Eye (tissue), 1 donor: ENCODE results near the gene RIC3.

Experiments used
- DNase-seq: peaks from one replicate; pipeline ENCODE4 v3.0.0-alpha.2; 2015

RIC3 gene

DNA sequence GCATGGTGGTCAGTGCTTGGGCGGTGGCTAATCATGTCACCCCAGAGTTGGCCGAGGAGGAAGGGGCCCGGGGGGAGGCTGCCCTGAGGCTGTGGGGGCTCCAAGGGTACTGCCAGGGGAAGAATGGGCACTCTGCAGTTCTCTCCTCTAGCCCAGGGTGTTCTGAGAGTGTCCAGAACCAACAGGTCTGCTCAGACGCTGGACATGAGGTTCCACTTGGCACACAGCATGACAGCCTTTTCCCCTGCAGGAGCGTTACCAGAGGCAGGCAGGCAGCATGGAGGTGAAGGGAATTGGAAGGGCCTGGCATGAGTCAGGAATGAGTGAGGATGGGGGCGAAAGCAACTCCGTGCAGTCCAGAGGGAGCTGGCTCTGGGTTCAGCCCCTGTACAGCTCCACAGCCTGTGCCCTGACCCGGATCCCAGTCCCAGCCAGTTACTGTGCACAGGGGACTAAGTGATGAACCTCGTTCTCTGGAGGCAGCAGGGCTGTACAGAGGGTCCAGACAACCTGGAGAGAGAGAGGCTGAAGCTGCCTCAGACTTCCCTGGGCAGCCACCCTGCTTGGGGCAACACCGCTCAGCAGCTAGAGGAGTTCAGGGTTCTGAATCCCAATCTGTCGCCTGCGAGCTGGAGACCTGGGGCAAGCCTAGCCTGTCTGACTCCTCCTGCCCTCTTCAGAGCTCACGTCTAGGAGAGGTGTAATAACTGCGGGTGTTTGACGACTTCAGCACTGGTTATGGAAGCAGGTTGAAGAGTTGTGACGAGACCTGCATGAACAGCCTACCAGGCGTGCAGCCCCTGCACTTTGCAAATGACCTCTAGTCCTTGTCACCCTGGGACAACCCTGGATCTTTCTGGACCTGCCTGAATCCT is 102.6 kb downstream of the RIC3 start:
- DNase-seq = no peak

DNA sequence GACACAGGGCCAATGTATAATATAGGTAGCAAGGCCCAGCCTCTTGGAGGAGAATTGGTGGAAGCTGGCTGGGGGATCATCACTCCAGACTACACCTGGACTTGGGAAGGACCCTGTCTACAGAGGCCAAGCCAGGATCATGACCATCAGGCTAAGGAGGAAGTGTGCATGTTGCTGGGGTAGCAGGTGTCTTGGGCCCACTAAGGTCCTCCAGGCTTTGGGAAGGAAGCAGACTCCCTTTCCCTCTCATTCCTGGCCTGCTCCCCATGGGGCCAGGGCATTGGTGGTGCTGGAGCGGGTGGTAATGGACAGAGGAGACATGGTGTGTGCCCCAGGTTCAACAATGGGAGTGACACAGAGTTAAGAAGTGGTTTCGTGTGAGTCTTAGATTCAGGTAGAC is 103.8 kb downstream of the RIC3 start:
- DNase-seq = no peak

DNA sequence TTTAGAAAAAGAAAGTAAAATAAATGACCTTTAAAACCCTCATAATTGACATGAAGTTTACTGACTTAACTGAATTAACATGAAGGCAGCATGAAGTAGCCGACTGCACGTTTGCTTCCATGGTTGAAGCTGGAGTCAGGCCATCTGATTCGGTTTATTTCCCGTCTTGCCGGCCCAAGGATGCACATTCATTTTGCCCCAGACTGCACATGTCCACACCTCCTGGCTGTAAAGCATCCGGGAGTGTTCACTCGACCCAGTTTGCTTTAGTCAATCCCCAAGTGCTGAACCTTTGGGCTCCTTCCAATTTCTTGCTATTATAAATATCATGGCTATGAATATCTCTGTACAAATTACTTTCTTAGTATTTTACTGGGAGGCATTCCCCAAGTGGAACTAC is 105.5 kb downstream of the RIC3 start:
- DNase-seq = no peak

DNA sequence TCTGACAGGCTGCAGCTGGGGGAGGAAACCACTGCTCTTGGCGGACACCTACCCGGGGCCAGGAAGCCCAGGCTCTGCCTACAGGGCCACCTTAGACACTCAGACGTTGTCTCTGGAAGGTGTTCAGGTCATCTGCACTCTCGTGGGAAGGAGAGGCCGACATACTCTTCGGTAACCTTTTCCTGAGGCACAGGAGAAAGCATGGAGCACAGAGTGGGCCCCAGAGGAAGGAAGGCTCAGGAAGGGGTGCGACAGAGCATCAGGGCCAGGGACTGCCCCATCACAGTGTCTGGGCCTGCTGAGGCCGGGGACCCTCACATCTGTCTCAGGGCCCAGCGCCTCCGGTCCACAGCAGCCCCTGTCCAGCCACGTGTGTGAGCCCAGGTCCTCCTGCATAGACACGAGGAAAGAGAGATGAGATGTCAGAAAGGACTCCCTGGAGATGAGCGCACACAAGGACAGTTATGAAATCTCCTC is 106.0 kb downstream of the RIC3 start:
- DNase-seq = no peak

DNA sequence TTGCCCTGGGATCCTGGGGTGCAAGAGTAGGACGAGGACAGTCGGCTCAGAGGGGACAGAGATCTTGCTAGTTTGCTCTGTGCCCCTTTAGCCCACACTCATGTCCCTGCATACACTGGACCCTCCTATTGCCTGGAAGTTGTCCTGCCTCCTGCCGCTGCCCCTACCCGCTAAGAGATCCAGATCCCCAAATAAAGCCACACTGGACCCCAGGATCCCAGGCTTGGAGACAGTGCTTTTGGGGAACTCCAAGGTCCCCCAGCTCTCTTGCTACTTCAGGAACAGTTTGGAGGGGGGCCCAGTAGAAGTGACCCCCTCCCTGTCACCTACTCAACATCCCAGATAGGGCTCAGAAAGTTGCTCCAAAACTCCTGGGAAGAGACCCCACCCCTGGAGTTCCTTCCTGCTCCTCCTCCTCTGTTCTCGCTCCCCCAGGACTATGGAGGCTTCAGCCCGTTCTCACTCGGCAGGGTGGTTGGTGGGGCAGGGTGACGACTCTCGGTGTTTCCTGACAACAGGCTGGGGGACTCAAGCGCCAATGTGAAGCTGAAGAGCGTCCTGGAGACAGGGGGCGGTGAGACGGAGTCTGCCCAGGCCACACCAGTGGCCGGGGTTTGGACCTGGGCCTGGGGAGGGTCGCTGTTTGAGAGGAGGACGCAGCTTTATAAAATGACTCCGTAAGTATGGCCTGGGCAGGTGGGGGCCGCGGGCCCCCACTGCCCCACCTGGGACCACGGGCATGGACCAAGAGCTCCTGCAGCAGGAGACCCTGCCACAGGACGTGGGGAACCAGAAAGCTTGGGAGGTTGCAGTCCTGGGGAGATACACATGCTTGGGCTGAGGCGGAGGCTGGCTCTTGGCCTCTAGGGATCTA is 107.0 kb downstream of the RIC3 start:
- no peak for DNase-seq

DNA sequence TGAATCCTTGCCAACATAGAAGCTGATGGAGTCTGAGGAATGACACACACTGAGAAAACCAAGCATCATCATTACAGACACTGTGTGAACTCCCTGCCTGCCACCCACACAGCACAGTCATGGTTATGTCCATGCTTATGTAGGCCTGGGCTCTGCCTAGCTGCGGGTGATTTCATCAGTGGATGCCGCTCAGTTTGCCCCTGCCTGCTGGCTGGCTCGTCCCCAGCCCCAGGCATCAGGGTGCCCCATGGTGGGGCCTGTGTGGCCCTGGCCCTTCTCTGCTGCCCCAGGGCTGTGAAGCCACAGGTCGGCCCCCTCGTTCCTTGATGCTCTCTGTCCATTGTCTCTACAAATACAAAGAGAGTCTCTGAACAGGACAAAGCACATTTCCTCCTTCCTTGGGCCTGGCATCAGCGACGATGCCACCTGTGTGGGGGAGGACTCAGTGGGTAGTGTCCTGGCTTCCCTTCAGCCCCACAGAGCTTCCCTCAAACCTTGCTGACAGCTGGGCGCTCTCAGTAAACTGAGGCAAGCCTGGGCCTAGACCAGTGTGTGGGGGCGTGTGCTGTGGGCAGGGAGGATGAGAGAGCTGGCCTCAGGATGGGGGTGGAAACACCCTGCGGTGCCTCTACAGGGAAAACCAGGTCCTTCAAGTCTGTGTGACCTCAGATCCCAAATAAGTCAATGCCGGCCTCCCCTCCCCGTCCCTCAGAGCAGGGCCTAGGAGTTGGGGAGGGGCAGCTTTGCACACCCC is 107.8 kb downstream of the RIC3 start:
- DNase-seq = no peak

DNA sequence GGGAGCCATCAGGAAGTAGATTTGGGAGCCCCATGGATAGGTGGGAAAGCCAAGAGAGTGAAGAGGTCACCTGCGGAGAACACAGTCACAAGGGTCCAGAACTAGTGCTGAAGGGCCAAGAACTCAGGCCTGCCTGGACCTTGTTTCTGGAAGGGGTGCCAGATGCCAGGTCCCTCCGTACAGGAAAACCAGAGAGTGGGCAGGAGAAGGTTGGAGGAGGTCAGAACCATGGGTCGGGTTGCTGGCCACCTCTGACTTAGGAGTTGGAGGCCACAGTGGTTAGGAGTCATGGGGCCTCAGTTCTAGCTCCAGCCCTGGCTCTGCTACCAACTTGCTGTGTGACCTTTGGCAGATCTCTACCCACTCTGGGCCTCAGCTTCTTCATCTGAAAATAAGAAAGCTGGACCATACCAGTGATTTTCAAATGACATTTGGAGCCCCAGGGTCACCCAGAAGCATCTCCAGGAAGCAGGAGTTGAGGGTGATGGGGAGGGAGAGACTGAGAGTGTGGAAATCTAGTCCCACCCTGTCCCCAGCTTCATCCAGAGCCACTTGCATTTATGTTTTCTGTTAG is 108.6 kb downstream of the RIC3 start:
- no peak for DNase-seq

DNA sequence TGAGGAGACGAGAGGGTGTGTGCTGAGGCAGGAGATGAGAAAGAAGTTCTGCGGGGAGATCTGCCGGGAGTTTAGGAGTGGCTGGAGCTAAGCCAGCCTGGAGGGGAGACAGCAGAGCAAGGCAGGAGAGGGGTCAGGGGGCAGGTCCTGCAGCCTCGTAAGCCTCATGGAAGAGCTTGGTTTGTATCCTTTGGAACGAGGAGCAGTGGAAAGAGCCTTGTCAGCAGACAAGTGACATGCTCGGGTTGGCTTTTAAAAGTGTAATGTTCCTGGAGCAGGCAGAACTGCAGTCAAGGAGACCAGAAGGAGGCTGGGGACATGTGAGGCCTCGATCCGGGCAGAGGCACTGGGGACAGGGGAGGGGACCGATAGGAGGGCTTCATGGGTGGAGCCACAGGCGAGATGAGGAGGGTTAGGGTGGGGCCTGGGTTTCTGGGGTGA is 109.2 kb downstream of the RIC3 start:
- DNase-seq = no peak

DNA sequence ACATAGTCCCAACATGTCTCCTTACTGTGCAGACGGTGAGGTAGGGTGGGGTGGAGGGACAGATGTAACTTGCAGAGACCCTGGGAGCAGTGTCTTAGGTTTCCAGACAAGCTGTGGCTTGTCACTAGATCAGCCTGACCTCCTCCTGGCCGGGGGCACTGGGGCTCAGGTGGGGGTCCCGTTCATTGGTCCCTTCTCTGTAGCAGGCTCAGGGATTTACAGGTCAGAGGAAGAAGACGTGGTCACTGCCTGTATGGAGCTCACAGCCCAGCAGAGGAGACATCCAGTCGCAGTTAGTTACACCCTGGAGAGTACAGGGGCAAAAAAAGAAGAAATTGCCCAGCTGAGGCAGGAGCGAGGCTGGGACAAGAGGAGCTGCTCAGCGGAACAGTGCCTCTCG is 109.8 kb downstream of the RIC3 start:
- no peak for DNase-seq

DNA sequence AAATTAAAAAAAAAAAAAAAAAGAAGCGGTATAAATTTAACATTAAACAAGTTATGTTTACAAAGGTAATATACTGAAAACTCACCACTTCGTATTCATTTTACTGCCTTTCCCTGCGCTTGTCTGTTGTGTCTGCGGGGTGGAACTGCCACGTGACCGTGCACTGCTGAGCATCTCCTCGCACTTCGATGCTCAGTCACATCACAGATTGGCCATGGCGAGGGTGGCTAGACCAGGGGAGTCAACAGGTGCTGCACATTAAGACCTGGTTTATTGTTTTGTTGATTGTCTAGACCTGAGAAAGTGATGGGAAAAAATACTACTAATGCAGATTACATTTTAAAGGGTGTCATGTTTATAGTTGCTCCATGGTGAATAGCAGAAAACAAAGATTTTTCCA is 110.6 kb downstream of the RIC3 start:
- DNase-seq = no peak

DNA sequence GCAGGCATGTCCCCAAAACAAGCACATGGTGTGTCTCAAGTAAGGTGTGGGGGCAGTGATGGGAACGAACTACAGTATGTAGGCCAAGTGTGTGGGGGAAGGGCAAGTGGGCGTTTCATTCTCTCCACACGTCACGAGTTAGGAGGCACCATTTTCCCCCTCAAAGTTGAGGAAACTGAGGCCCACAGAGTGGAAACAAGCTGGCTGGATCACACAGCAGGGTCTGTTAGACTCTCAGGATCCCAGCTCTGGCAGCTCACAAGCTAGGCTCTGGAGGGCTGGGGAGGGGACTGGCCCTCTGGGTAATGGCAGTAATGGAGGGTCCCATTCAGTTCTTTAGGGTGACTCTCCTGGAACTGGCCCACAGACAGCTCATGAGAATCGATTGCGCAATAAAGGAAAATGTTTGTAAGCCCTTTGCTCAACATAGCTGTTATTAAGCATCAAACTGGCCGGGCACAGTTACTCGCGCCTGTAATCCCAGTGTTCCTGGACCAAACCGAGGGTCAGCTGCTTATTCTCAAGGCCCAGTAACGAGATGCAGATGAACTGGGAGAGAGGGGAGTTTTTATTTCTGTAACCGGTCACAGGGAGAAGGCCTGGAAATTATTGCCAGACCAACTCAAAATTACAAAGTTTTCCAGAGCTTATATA is 111.9 kb downstream of the RIC3 start:
- DNase-seq = no peak
